ENCODE results near the gene ZNRF3. TPM values are rescaled to one million over a fixed set of nuclear protein-coding genes. Genes with fewer than 3 reads are reported as not detected.

Gene ZNRF3
- total RNA-seq, 1 donor from 2014 or later, result 9.6 TPM

- DNase-seq (ENCODE audit: low spot score), result no peak
Observed at GRCh38 chr22:29009148-29009547, 125.8 kb downstream of the ZNRF3 start.

DNA sequence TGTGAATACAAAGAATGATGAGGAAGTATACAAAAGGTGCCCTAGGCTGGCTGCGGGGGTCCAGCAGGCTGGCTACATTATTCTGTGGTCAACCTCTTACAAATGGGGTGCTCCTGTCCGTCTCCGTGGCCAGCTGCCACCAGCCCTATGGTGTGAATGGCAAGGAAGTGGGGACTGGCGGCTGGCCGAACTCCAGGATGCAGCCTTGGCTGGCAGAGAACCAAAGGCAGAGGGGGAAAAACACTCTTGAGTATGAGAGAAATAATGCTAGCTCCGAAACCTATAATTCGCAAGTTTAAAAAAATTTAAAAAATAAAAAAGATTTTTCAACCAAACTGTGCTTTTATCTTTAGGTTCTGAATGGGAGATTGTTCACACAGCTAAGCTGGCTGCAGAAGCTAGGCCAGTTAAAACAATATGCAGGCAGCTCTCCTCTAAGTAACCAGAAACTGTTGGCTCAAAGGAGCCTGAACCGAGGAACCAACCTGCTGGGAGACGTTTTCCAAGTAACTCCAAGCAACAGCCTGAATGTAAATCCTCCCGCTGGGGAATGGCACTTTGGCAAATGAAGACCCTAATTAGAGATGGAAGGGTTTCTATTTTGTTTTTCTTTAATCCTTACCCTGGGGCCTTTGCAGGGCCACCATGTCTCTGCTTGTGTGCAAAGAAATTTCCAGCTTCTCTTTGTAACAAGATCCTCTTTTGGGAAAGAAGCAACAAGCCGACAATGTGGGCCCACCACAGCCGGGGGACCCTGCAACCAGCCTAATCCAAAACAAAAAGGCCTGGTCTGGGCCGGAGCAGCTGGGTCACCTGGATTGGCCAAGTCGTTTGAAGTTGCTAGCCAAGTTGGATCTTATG is 128.1 kb downstream of the ZNRF3 start:
- no peak for DNase-seq (ENCODE audit: low spot score)

DNA sequence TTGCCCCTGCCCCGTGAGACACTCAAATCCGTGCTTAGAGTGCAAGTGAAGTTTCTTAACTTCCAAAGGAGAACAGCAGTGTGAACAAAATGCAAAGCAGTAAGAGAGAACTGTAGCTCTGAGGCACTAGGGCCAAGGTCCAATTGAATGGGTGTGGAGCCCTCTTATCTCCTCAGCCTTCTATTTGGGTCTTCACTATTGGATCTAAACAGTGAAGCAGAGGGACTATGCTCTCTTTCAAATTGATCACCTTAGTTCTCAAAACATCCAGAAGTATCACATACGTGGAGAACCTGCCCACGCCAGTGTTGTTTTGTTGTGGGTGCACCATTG is 128.7 kb downstream of the ZNRF3 start:
- DNase-seq (ENCODE audit: low spot score), result no peak

DNA sequence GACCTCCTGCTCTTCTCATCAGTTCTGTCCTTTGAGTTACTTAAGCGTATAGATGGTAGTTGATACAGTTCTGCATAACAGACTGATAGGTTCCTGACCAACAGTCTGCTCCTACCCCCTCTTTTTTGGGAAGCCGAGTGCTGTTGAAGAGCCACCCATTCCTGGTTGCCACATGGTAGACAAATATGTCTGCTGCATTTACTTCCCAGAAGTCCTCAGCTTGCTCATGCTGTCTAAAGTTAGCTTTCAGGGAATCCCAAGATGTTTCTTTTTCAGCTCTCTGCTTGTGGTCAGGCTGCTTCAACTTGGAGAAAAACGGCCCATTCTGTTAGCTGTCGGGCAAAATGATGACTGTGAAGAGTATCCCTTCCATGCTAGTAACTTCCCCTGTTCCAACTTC is 129.6 kb downstream of the ZNRF3 start:
- DNase-seq (ENCODE audit: low spot score), result no peak

DNA sequence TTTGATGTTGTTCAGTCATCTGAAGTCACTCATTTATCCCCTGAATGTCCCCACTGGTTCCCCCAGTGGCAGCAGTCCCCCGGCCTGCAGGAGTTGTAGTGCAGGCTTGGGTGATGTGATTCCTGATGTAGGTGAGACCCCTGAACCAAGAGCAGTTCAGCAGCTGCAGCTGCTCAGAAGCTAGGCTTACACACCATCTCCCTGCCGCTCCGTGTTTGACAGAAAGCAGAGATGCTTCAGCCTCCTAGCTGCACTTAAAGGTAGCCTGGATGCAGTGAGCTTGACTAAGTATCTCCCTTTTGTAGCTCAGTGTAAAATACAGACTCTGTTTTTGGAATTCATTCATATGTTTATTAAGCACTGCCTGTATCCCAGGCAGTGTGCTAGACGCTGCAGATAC is 130.9 kb downstream of the ZNRF3 start:
- DNase-seq (ENCODE audit: low spot score), result no peak

- DNase-seq (ENCODE audit: low spot score), result no peak
Observed at GRCh38 chr22:29014773-29015172, 131.4 kb downstream of the ZNRF3 start.

DNA sequence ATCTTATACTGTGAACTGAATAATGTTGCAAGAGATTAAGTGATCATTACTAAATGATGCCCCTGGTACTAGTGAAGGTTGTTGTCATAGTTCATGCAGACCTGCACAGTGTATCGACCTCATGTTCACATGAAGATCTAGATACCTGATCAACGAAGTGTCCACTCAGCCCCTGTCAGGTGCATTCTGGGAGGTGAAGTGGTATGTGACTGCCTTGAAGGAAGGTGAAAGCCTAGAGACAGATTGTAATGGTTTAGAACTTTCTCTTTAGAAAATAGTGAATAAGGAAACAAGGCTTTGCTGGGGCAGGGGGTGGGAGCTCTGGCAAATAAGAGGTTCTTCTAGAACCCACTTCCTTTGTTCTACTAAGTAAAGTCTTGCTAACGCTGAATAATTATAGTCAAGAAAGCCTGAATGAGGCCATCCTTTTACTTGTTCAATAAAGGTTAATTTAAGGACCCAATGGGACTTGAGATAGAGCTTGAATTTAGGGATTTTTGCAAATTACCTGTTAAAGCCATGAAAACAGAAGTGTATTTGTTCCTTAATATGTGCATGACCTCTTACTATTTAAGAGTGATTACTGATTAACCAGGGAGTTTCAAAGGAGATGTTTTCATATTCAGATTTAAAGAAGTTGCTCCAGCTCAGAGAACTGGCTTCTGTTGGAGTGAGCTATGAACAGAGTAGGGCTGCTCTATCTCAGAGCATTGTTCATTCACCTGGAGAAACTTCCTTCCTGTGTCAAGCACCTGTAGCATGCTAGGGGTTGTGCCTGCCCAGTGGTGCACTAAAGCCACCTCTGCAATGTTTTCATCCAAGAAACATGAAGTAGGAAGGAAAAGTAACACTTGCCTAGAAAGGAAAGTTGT is 132.9 kb downstream of the ZNRF3 start:
- no peak for DNase-seq (ENCODE audit: low spot score)

DNA sequence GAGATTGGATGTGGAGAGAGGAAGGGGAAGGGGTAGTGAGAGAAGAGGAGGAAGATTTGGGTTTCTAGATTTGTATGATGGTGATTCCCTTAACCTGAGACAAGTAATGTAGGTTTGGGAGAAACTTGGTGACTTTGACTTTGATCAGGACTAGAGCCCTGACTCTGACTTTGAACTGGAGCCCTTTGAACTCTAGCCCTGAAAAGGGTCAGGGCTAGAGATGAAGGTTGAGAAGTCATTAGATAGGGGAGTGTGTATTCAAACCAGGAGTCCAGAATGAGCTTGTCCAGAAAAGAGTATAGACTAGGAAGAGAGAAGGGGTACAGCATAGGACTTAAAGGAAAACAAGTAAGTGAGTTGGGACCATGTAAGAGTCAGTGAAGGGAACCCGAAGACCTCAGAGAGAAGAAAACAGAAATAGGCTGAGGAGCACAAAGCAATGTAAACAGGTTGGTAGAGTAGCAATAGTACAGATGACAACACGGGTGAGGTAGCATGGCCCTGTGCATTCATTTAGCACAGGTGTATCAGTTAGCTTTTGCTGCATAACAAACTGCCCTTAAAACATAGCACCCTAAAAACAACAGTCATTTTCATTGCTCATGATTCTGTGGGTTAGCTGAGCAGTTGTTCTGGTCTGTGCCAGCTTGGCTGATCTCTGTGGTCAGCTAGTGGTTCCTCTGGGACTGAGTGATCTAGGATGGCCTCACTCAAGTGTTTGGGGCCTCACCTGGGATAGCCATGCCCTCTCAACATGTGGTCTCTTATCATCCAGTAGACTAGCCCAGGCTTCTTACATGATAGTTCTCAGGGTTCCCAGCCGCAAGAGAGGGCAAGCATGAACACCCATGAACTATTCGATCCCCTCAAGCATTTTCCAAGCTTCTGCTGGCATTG is 135.2 kb downstream of the ZNRF3 start:
- DNase-seq (ENCODE audit: low spot score), result no peak

DNA sequence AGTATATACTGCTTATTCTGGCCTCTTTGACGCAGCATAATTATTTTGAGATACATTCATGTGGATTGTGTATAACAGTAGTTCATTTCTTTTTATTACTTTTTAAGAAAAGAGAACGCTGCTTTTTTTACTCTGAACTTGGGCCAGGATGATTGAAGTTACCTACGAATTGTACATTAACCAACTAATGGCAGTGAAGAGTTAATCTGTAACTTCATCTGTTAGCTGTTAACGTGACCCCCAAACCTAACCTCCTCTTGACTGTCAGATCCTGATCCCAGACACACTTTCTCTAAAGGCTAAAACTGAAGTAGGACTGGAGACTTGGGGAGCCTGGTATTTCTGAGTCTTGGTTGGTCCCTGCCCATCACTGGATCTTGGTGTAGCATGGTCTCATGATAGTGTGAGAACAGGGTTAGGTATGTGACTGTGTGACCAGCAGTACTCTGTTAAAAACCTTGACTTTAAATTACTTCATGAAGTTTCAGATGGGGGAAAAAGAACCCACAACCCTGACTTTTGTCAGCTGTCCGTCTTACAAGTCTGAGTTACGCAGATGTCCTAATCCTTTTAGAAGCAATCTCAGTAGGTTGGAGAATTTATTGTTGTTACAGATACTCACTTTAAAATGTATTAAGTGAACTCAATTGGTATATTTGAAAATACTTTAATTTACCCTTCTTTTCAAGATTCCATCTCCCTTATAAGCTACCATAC is 138.9 kb downstream of the ZNRF3 start:
- no peak for DNase-seq (ENCODE audit: low spot score)

DNA sequence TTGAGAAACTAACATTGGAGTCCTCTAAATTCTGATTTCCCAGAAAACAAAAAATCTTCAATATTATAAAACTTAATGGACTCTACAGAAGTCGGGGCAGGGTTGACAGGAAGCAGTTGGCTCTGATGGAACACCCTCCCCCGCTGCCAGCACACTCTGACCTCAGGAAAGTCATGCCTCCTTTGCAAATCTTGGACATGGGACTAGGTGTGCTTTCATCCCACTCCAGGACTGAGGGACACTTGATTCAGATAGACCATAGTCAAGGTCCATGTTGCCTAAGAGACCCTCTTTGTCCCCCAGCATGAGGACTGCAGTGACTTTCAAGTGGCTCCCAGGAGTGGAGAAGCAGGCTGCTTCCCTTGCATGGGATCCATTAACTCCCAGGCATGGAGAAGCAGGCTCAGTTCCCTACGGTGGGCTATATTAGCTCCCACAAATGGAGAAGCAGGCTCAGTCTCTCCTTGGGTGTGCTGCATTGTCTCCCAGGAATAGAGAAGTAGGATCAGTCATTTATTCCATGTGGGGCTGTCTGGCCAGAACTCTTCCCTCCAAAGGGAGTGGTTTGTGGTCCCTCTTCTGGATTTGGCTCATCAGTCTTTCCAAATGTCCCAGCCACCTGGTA is 139.9 kb downstream of the ZNRF3 start:
- DNase-seq (ENCODE audit: low spot score), result no peak

- DNase-seq (ENCODE audit: low spot score), result no peak
Observed at GRCh38 chr22:29026579-29026978, 143.2 kb downstream of the ZNRF3 start.

GRCh38 chr22:29028468-29028867 is 145.1 kb downstream of the ZNRF3 start:
- no peak for DNase-seq (ENCODE audit: low spot score)

DNA sequence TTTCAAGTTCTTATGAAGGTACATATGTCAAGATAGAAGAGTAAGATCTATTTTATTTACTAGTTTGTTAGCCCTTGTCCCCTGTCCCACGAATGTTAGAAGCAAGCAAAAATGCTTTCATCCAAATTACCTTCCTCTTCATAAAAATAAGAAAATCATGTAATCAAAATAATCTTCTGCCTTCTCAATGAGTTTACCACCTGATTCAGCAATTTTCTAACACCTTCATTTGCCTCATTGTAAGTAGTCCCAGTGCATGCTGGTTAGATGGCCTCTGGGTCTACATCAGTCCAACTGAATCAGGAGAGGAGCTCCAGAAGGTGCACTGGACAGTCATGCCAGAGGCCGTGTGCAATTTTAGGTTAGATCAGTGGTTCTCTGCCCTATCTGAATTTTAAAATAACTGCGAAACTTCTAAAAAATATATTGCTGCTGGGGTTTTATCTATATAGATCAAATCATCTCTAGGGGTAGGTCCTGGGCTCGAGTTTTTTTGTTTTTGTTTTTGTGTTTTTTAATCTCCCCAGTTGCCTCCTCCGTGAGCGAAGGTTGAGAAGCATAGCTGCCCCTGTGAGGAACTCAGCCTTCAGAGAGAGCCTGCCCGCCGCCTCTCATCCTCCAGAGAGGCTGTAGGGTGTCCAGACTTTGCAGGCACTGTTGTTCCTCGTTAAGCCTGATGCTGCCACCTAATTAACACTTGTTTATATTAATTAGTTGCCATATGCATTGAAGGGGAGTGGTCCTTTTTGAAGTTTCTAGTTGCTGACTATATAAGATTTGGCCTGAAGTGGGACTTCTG is 146.0 kb downstream of the ZNRF3 start:
- DNase-seq (ENCODE audit: low spot score), result no peak

DNA sequence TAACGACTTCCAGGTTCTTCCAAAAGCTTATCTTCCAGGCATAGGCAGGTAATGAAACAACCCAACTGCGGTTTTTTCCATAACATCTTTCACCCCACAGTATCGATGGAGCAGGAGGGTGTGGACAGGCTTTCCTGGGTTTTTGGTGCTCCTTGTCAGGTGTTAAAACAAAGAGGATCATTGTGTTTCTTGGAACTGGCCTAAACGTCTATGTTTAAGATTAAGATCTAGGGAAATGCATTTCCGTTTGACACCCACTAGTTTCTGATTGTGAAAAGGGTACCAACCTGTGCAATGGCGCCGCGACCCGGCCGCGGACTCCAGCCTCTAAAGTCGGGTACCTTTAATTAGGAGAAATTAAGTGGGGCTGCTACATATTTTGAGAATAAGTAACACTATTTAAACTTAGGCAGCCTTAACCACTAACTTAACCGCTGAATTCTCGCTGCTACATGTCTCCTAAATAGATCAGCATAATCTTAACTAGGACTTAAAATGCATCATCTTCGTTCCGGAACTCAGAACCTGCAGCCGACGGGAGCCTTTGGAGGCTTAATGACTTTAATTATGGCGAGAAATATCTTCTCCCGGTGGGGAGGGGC is 146.7 kb downstream of the ZNRF3 start:
- DNase-seq (ENCODE audit: low spot score), result no peak

- DNase-seq (ENCODE audit: low spot score), result peak; percentile 79
Observed at GRCh38 chr22:29030618-29031226, 147.3 kb downstream of the ZNRF3 start.

GRCh38 chr22:29031227-29032011 is 148.0 kb downstream of the ZNRF3 start:
- DNase-seq (ENCODE audit: low spot score), result peak; percentile 64

DNA sequence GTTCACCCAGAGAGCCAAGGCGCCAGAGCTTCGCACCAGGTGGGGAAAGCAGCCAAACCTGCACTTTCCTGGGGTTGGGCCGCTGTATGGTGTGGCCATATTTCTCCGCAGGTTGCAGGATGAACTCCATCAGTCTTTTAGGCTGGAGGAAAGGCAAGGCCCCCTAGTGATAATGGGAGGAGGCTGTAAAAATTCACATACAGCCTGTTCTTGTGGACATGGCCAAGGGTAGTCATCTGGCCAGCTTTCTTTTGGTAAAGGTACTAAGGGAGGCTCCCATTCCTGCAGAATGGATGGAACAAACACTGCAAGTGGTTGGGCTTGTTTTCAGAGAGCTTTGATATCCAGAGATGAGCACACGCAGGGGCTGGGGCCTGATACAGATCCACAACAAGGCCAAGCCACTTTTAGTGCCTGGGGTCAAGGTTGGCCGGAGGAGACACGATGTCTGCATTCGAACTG is 148.7 kb downstream of the ZNRF3 start:
- DNase-seq (ENCODE audit: low spot score), result no peak

- no peak for DNase-seq (ENCODE audit: low spot score)
Observed at GRCh38 chr22:29032584-29032983, 149.2 kb downstream of the ZNRF3 start.
